HepG2 (cell line): Measurements from ENCODE around the gene CDC37. TPM values are rescaled to one million over a fixed set of nuclear protein-coding genes. Genes with fewer than 3 reads are reported as not detected.

Source experiments
- FOXO4 ChIP-seq: sonication (generic); formaldehyde crosslinking; conservative IDR thresholded peaks from 2 replicates; pipeline ENCODE4 v1.8.1; 2023; ENCODE audit warnings: missing genetic modification reagents
- MEF2D ChIP-seq: sonication (generic); formaldehyde crosslinking; IDR thresholded peaks from 2 replicates; pipeline ENCODE4 v1.5.1; 2020; ENCODE audit warnings: mild to moderate bottlenecking, missing genetic modification reagents
- MIER2 ChIP-seq: IDR thresholded peaks from 2 replicates; pipeline ENCODE4 v1.6.1; 2016; ENCODE audit warnings: missing biosample characterization, missing genetic modification reagents
- MIER3 ChIP-seq: IDR thresholded peaks from 2 replicates; pipeline ENCODE4 v1.6.1; 2016; ENCODE audit warnings: missing compliant biosample characterization, borderline replicate concordance
- SALL2 ChIP-seq: sonication (generic); formaldehyde crosslinking; IDR thresholded peaks from 2 replicates; pipeline ENCODE4 v1.8.1; 2023; ENCODE audit warnings: mild to moderate bottlenecking, missing genetic modification reagents, inconsistent platforms
- ZBTB20 ChIP-seq: sonication (generic); formaldehyde crosslinking; IDR thresholded peaks from 2 replicates; pipeline ENCODE4 v1.8.1; 2023; ENCODE audit warnings: missing genetic modification reagents, low read depth, mild to moderate bottlenecking, borderline replicate concordance
- ZBTB49 ChIP-seq: sonication (generic); formaldehyde crosslinking; IDR thresholded peaks from 2 replicates; pipeline ENCODE4 v1.4.0; 2020; ENCODE audit warnings: missing genetic modification reagents, borderline replicate concordance
- ZBTB8A ChIP-seq: sonication (generic); formaldehyde crosslinking; IDR thresholded peaks from 2 replicates; pipeline ENCODE4 v1.4.0; 2020; ENCODE audit warnings: mild to moderate bottlenecking, low read depth, missing genetic modification reagents, borderline replicate concordance
- ZFP1 ChIP-seq: IDR thresholded peaks from 2 replicates; pipeline ENCODE4 v1.6.1; 2016
- ZNF207 ChIP-seq: fragments of 450-650 bp; IDR thresholded peaks from 2 replicates; pipeline ENCODE4 v1.6.1; 2016; ENCODE audit warnings: antibody characterized with exemption, borderline replicate concordance
- ZNF547 ChIP-seq: sonication (generic); formaldehyde crosslinking; IDR thresholded peaks from 2 replicates; pipeline ENCODE4 v1.5.1; 2020; ENCODE audit warnings: mild to moderate bottlenecking, missing genetic modification reagents
- ZNF563 ChIP-seq: sonication (generic); formaldehyde crosslinking; IDR thresholded peaks from 2 replicates; pipeline ENCODE4 v1.8.0; 2022; ENCODE audit warnings: mild to moderate bottlenecking, moderate library complexity, missing genetic modification reagents
- ZNF720 ChIP-seq: sonication (generic); formaldehyde crosslinking; IDR thresholded peaks from 2 replicates; pipeline ENCODE4 v1.4.0; 2020; ENCODE audit warnings: missing genetic modification reagents
- polyA plus RNA-seq, 8 experiments: library from polyadenylated mRNA; depleted of rRNA in 3 of 8; stranded (reverse) in 7 of 8; unstranded in 1 of 8; fragments of >200 nt; fragmentation: Illumina TruSeq in 4 of 8; extraction: Trizol in 4 of 8; gene quantifications; 2 replicates each; pipeline versions ENCODE4 v1.2.1 to v1.2.3, GENCODE V29; 2011 to 2016; ENCODE audit warnings: low read depth in 4 of 8, missing spikeins in 1 of 8, mixed read lengths in 1 of 8; ENCODE audit not compliant: insufficient read depth in 1 of 8
- total RNA-seq, 5 experiments: library from RNA; depleted of rRNA; stranded (reverse); fragments of >200 nt; fragmentation: Illumina TruSeq; extraction: Trizol; gene quantifications; 2 replicates each; pipeline ENCODE4 v1.2.3, GENCODE V29; 2016; ENCODE audit warnings: low read depth in 1 of 5
- TF ChIP-seq, protein P1 (sequence below): sonication (generic); formaldehyde crosslinking; IDR thresholded peaks from one replicate; pipeline ENCODE4 v1.5.1; 2020; ENCODE audit warnings: mild to moderate bottlenecking, missing genetic modification reagents; ENCODE audit errors: not compliant biosample characterization
- TF ChIP-seq, protein P2 (sequence below): sonication (generic); formaldehyde crosslinking; IDR thresholded peaks from 2 replicates; pipeline ENCODE4 v1.4.0; 2020; ENCODE audit warnings: mild to moderate bottlenecking, missing genetic modification reagents

Gene CDC37
- total and polyA plus RNA-seq, 2 of the 13 experiments (the other 11 are each of a cell fraction or from before 2014, with no cell fraction given): 158 to 177 TPM

DNA sequence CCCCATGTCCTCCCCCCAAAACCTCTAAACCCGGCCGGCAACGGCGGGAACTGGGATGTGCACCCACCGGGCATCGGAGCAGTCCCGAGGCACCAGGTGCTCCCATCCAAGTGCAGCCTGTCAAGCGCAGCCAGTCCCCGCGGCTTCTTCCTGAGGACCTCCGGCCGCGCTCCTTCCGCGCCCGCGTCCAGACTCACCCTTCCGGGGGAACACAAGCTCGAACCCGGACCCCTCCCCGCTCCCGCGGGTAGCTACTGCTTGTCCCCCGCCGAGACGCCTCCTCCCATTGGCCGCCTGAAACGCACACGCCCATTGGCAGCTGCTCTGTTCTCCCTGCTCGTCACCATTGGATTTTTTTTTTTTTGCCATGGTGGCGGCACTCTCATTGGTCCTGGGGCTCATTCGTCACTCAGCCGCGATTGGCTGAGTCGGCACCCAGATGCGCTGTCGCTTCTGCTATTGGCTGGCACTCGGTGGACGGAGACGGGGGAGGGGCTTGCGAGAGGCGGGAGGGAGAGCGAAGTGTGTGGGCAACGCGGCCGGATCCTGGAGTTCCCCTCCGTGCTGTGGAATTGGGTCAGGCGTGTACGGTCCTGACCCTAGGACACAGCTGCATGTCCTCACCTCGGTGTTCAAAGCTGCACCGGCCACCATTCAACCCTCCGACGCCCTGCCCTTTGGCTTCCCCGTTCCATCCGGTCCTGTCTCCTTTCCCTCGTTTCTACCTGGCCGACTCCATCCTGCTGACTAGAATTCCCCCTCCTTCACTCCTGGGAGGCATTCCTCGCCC, 22.8 kb downstream of the CDC37 start, which contains the start of gene TYK2 (continued):
- TF ChIP-seq, protein P1, sequence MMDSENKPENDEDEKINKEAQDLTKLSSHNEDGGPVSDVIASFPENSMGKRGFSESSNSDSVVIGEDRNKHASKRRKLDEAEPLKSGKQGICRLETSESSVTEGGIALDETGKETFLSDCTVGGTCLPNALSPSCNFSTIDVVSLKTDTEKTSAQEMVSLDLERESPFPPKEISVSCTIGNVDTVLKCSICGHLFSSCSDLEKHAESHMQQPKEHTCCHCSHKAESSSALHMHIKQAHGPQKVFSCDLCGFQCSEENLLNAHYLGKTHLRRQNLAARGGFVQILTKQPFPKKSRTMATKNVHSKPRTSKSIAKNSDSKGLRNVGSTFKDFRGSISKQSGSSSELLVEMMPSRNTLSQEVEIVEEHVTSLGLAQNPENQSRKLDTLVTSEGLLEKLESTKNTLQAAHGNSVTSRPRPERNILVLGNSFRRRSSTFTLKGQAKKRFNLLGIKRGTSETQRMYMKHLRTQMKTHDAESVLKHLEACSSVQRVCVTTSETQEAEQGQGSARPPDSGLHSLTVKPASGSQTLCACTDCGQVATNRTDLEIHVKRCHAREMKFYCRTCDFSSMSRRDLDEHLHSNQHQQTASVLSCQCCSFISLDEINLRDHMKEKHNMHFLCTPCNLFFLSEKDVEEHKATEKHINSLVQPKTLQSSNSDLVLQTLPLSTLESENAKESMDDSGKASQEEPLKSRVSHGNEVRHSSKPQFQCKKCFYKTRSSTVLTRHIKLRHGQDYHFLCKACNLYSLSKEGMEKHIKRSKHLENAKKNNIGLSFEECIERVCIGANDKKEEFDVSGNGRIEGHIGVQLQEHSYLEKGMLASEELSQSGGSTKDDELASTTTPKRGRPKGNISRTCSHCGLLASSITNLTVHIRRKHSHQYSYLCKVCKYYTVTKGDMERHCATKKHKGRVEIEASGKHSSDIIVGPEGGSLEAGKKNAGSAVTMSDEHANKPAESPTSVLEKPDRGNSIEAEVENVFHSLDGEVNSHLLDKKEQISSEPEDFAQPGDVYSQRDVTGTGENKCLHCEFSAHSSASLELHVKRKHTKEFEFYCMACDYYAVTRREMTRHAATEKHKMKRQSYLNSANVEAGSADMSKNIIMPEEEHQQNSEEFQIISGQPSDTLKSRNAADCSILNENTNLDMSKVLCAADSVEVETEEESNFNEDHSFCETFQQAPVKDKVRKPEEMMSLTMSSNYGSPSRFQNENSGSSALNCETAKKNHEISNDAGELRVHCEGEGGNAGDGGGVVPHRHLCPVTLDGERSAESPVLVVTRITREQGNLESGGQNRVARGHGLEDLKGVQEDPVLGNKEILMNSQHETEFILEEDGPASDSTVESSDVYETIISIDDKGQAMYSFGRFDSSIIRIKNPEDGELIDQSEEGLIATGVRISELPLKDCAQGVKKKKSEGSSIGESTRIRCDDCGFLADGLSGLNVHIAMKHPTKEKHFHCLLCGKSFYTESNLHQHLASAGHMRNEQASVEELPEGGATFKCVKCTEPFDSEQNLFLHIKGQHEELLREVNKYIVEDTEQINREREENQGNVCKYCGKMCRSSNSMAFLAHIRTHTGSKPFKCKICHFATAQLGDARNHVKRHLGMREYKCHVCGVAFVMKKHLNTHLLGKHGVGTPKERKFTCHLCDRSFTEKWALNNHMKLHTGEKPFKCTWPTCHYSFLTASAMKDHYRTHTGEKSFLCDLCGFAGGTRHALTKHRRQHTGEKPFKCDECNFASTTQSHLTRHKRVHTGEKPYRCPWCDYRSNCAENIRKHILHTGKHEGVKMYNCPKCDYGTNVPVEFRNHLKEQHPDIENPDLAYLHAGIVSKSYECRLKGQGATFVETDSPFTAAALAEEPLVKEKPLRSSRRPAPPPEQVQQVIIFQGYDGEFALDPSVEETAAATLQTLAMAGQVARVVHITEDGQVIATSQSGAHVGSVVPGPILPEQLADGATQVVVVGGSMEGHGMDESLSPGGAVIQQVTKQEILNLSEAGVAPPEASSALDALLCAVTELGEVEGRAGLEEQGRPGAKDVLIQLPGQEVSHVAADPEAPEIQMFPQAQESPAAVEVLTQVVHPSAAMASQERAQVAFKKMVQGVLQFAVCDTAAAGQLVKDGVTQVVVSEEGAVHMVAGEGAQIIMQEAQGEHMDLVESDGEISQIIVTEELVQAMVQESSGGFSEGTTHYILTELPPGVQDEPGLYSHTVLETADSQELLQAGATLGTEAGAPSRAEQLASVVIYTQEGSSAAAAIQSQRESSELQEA (CRISPR knock-in tag): no peak
- TF ChIP-seq MIER2 (CRISPR knock-in tag) (no peak), MEF2D (no peak), ZBTB8A (CRISPR knock-in tag) (no peak), ZFP1 (peak; percentile 27; the same call in 1 of the 2 replicates), SALL2 (CRISPR knock-in tag) (peak; percentile 46; the same call in 1 of the 2 replicates), ZBTB49 (no peak), ZNF547 (CRISPR knock-in tag) (peak; percentile 64; the same call in 1 of the 2 replicates), ZNF207 (no peak), ZBTB20 (CRISPR knock-in tag) (no peak), ZNF563 (CRISPR knock-in tag) (peak; percentile 51; the same call in 1 of the 2 replicates), ZNF720 (CRISPR knock-in tag) (no peak), FOXO4 (no peak), MIER3 (CRISPR knock-in tag) (0 out of 2 replicates have a peak, but pooled peaks have one; percentile 67)
- TF ChIP-seq, protein P2, sequence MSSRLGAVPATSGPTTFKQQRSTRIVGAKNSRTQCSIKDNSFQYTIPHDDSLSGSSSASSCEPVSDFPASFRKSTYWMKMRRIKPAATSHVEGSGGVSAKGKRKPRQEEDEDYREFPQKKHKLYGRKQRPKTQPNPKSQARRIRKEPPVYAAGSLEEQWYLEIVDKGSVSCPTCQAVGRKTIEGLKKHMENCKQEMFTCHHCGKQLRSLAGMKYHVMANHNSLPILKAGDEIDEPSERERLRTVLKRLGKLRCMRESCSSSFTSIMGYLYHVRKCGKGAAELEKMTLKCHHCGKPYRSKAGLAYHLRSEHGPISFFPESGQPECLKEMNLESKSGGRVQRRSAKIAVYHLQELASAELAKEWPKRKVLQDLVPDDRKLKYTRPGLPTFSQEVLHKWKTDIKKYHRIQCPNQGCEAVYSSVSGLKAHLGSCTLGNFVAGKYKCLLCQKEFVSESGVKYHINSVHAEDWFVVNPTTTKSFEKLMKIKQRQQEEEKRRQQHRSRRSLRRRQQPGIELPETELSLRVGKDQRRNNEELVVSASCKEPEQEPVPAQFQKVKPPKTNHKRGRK (CRISPR knock-in tag): no peak
